SH-SY5Y (cell line): ENCODE results near the gene WTAP.

Source experiments
- GATA2 ChIP-seq: IDR thresholded peaks from 2 replicates; pipeline ENCODE4 v1.6.1; 2011; ENCODE audit warnings: mild to moderate bottlenecking, low read depth, low read length
- GATA3 ChIP-seq: IDR thresholded peaks from 2 replicates; pipeline ENCODE4 v1.6.1; 2011; ENCODE audit warnings: low read depth, mild to moderate bottlenecking, low read length, moderate library complexity

GRCh38 chr6:159688266-159688905 lies 38.9 kb upstream of the WTAP start:
- TF ChIP-seq GATA2: no peak
- no peak for TF ChIP-seq GATA3
